ENCODE measurements around the gene FCHSD1. TPM values are rescaled to one million over a fixed set of nuclear protein-coding genes. Genes with fewer than 3 reads are reported as not detected.

FCHSD1 gene
- total RNA-seq, 2 experiments from 2014 or later = 31.9 to 55.3 TPM

DNA sequence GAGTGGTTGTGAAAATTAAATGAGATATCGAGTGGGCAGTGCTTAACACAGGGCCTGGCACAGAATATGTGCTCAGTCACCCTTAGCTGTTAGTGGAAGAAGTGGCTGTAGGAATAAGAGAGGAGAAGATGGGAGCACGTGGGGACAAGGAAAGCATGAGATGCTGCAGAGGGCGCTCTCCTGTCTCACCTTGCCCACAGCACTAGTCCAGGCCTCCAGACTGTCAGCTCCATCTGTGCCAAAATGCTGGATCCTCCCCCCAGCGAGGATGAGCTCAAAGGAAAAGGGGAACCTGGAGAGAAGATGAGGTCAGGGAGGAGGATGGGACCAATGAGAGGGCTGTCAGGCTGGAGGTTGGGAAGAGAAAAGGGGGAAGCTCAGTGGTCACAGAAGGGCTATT lies 18.3 kb upstream of the FCHSD1 start:
- Histone ChIP-seq H3K9me3 (ENCODE audit: low read length) (no peaks in the 10 kb centered on the region), H3K36me3 (ENCODE audit: insufficient read depth, low read length) (no peaks in the 10 kb centered on the region), H2AFZ (ENCODE audit: low read length) (no peak overlapping the region), H3K4me3 (ENCODE audit: low read depth, low read length, poor library complexity, severe bottlenecking) (no peak overlapping the region), H3K9me2 (ENCODE audit: insufficient read depth, low read length) (no peaks in the 10 kb centered on the region), H4K20me1 (ENCODE audit: insufficient read depth, low read length) (no peaks in the 10 kb centered on the region), H3K27ac (ENCODE audit: low read depth, low read length, poor library complexity, severe bottlenecking) (no peak overlapping the region), H3K4me2 (ENCODE audit: low read length) (no peak overlapping the region), H3K79me2 (ENCODE audit: insufficient read depth, low read depth, low read length) (no peaks in the 10 kb centered on the region), H3K4me1 (ENCODE audit: insufficient read depth, low read length, poor library complexity, severe bottlenecking) (no peaks in the 10 kb centered on the region)
- ChIA-PET CTCF (ENCODE audit: unreplicated experiment) (no interaction called here), POLR2A (interaction anchor here (0.6 to 0.9 kb wide), 4 partner anchors 19 to 1138 kb away, joined by 3 to 6 read pairs (median 4); partner anchors contain the start of gene FCHSD1)
- intact Hi-C loops (cut with micrococcal nuclease; ENCODE audit: unreplicated experiment) = no loop called here
- no peak for DNase-seq (ENCODE audit: low spot score)
- TF ChIP-seq, protein P1, sequence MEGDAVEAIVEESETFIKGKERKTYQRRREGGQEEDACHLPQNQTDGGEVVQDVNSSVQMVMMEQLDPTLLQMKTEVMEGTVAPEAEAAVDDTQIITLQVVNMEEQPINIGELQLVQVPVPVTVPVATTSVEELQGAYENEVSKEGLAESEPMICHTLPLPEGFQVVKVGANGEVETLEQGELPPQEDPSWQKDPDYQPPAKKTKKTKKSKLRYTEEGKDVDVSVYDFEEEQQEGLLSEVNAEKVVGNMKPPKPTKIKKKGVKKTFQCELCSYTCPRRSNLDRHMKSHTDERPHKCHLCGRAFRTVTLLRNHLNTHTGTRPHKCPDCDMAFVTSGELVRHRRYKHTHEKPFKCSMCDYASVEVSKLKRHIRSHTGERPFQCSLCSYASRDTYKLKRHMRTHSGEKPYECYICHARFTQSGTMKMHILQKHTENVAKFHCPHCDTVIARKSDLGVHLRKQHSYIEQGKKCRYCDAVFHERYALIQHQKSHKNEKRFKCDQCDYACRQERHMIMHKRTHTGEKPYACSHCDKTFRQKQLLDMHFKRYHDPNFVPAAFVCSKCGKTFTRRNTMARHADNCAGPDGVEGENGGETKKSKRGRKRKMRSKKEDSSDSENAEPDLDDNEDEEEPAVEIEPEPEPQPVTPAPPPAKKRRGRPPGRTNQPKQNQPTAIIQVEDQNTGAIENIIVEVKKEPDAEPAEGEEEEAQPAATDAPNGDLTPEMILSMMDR (conservative IDR thresholded peaks at IDR 0.05; ENCODE audit: low read length) = peak; percentile 44
- TF ChIP-seq EZH2phosphoT487 (IDR thresholded peaks at IDR 0.05; ENCODE audit: borderline replicate concordance, low read depth, low read length) = no peak
- no TSS peak for BruUV-seq (replicated peaks)

DNA sequence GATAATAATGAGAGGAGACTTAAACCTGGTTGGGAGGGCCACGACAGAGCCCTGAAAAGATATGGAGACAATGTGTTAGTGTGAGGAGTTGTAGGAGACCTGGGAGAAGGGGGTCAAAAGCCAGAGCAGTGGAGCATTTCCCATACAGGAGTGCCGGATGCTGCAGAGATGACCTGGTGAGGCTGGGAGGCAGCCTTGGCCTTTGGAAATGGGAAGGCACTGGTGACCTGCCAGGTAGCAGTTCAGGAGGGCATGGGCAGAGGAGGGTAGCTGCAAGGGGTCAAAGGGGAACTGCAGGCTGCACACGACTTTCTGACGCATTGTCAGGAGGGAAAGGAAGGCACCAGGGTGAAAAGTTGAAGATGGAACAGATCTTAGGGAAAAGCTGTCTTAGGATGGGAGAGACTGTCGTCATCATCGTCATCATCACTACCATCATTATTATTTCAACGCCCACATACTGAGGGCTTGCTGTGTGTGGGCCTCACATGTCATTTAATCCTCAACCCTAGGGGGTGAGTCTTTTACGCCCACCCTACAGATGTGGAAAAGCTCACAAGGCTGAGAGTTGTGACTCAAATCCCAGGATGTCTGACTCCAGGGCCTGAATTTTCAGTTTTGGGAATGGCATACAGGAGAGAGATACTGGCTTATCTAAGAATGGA lies 17.5 kb upstream of the FCHSD1 start:
- H3K4me1 ChIP-seq (ENCODE audit: insufficient read depth, low read length, poor library complexity, severe bottlenecking) = no peaks in the 10 kb centered on the region
- intact Hi-C loops (cut with micrococcal nuclease; ENCODE audit: unreplicated experiment) = no loop called here
- no peak overlapping the region for H2AFZ ChIP-seq (ENCODE audit: low read length)
- no peaks in the 10 kb centered on the region for H3K9me3 ChIP-seq (ENCODE audit: low read length)
- no TSS peak for BruUV-seq (replicated peaks)
- H3K4me2 ChIP-seq (ENCODE audit: low read length) = no peak overlapping the region
- no peaks in the 10 kb centered on the region for H4K20me1 ChIP-seq (ENCODE audit: insufficient read depth, low read length)
- H3K36me3 ChIP-seq (ENCODE audit: insufficient read depth, low read length) = no peaks in the 10 kb centered on the region
- H3K4me3 ChIP-seq (ENCODE audit: low read depth, low read length, poor library complexity, severe bottlenecking) = no peak overlapping the region
- ChIA-PET POLR2A (interaction anchor here (0.6 to 0.9 kb wide), 3 partner anchors 18 to 540 kb away, joined by 3 to 4 read pairs (median 3); partner anchors contain the start of gene FCHSD1), CTCF (ENCODE audit: unreplicated experiment) (no interaction called here)
- H3K79me2 ChIP-seq (ENCODE audit: insufficient read depth, low read depth, low read length) = no peaks in the 10 kb centered on the region
- TF ChIP-seq EZH2phosphoT487 (IDR thresholded peaks at IDR 0.05; ENCODE audit: borderline replicate concordance, low read depth, low read length) = no peak
- TF ChIP-seq, protein P1 (conservative IDR thresholded peaks at IDR 0.05; ENCODE audit: low read length) = no peak
- no peak for DNase-seq (ENCODE audit: low spot score)
- H3K27ac ChIP-seq (ENCODE audit: low read depth, low read length, poor library complexity, severe bottlenecking) = no peak overlapping the region
- H3K9me2 ChIP-seq (ENCODE audit: insufficient read depth, low read length) = no peaks in the 10 kb centered on the region

Measured in OCI-LY7 (cell line).